Activated B cell treated with CpG ODN at 0.5 μM for 24 hours (primary cell): ENCODE results near the gene PIK3R6. TPM values are rescaled to one million over a fixed set of nuclear protein-coding genes. Genes with fewer than 3 reads are reported as not detected.

Experiments used
- ATAC-seq: fragments of 200-7000 bp; cut with Tn5 transposase; one replicate; pipeline ENCODE4 v1.10.0; 2021; ENCODE audit warnings: low read depth, mild to moderate bottlenecking, moderate library complexity
- CTCF ChIA-PET: fragments of 350-600 bp; sonication (Branson Sonifier 250); formaldehyde crosslinking; loops from one replicate; lab custom pipeline; 2021; ENCODE audit warnings: antibody characterized with exemption; lab: Charles Lee
- POLR2A ChIA-PET: fragments of 350-600 bp; sonication (Branson Sonifier 250); formaldehyde crosslinking; loops from one replicate; lab custom pipeline; 2021; ENCODE audit warnings: antibody characterized with exemption; lab: Charles Lee
- DNase-seq: peaks from one replicate; pipeline ENCODE4 v3.0.0; 2022
- H3K27ac Mint-ChIP-seq: one replicate; pipeline ENCODE4 v1.8.0; 2020; ENCODE audit warnings: mixed read lengths
- H3K27me3 Mint-ChIP-seq: one replicate; pipeline ENCODE4 v1.8.0; 2021; ENCODE audit warnings: mixed read lengths
- H3K36me3 Mint-ChIP-seq: one replicate; pipeline ENCODE4 v1.8.0; 2021; ENCODE audit warnings: low read depth, mixed read lengths
- H3K4me1 Mint-ChIP-seq: one replicate; pipeline ENCODE4 v1.8.0; 2021; ENCODE audit warnings: mixed read lengths
- H3K4me3 Mint-ChIP-seq: one replicate; pipeline ENCODE4 v1.8.0; 2020; ENCODE audit warnings: mild to moderate bottlenecking, mixed read lengths
- H3K9me3 Mint-ChIP-seq: one replicate; pipeline ENCODE4 v1.8.0; 2020; ENCODE audit warnings: mixed read lengths
- CTCF ChIP-seq: fragments of 200-600 bp; IDR thresholded peaks from one replicate; pipeline ENCODE4 v1.8.0; 2022; ENCODE audit warnings: antibody characterized with exemption, mild to moderate bottlenecking
- intact Hi-C: fragments of 100-400 bp; cut with micrococcal nuclease; formaldehyde crosslinking; loops from one replicate; pipeline ENCODE4 v1.15.1; 2024
- total RNA-seq: library from RNA; stranded (reverse); gene quantifications from 2 replicates; pipeline ENCODE4 v1.2.3, GENCODE V29; 2022

The PIK3R6 gene
- total RNA-seq, 1 donor from 2014 or later = 0.91 TPM

GRCh38 chr17:8798176-8798845 is 69.2 kb downstream of the PIK3R6 start:
- TF ChIP-seq CTCF = no peak
- CTCF ChIA-PET = interaction anchor here (1.4 to 2.3 kb wide), 6 partner anchors 52 to 494 kb away, joined by 3 to 24 read pairs (median 7); no protein-coding TSS in a partner anchor
- H3K9me3 Mint-ChIP-seq = no peaks in the 10 kb centered on the region
- no peak overlapping the region for H3K4me3 Mint-ChIP-seq
- H3K27me3 Mint-ChIP-seq = no peaks in the 10 kb centered on the region
- POLR2A ChIA-PET = no interaction called here
- H3K36me3 Mint-ChIP-seq = no peaks in the 10 kb centered on the region
- intact Hi-C loops = no loop called here
- peaks cover 16% of the 10 kb centered on the region for H3K4me1 Mint-ChIP-seq
- no peak for DNase-seq
- H3K27ac Mint-ChIP-seq = no peak overlapping the region
- ATAC-seq = no peak

- Mint-ChIP-seq H3K4me1 (peaks cover 15% of the 10 kb centered on the region), H3K27me3 (no peaks in the 10 kb centered on the region), H3K9me3 (no peaks in the 10 kb centered on the region), H3K36me3 (no peaks in the 10 kb centered on the region), H3K4me3 (no peak overlapping the region), H3K27ac (no peak overlapping the region)
- intact Hi-C loops = no loop called here
- TF ChIP-seq CTCF = no peak
- ATAC-seq = no peak
- ChIA-PET CTCF (interaction anchor here (1.4 to 2.3 kb wide), 4 partner anchors 98 to 495 kb away, joined by 3 to 24 read pairs (median 12); no protein-coding TSS in a partner anchor), POLR2A (no interaction called here)
- no peak for DNase-seq
Observed at GRCh38 chr17:8797621-8798175, 69.8 kb downstream of the PIK3R6 start.

GRCh38 chr17:8794636-8795035 is 72.8 kb downstream of the PIK3R6 start:
- POLR2A ChIA-PET = no interaction called here
- CTCF ChIA-PET = interaction anchor here (1.2 kb wide), 1 partner anchor 10 kb away, joined by 4 read pairs; no protein-coding TSS in a partner anchor
- Mint-ChIP-seq H3K36me3 (no peaks in the 10 kb centered on the region), H3K4me3 (no peak overlapping the region), H3K27ac (no peak overlapping the region), H3K27me3 (peaks cover 5% of the 10 kb centered on the region), H3K4me1 (peaks cover 11% of the 10 kb centered on the region), H3K9me3 (no peaks in the 10 kb centered on the region)
- TF ChIP-seq CTCF = no peak
- intact Hi-C loops = no loop called here
- DNase-seq = no peak
- ATAC-seq = no peak

- DNase-seq (no peak), ATAC-seq (no peak)
- Mint-ChIP-seq H3K27me3 (peaks cover 10% of the 10 kb centered on the region), H3K9me3 (no peaks in the 10 kb centered on the region), H3K27ac (no peak overlapping the region), H3K4me1 (peaks cover 10% of the 10 kb centered on the region), H3K4me3 (no peak overlapping the region), H3K36me3 (no peaks in the 10 kb centered on the region)
- CTCF ChIA-PET = interaction anchor here (1.2 kb wide), 1 partner anchor 9 kb away, joined by 4 read pairs; no protein-coding TSS in a partner anchor
- intact Hi-C loops = no loop called here
- no peak for TF ChIP-seq CTCF
- POLR2A ChIA-PET = no interaction called here
Observed at GRCh38 chr17:8793649-8794048, 73.8 kb downstream of the PIK3R6 start.

- DNase-seq (no peak), ATAC-seq (no peak)
- peaks cover 10% of the 10 kb centered on the region for H3K27me3 Mint-ChIP-seq
- no peak overlapping the region for H3K4me3 Mint-ChIP-seq
- ChIA-PET POLR2A (no interaction called here), CTCF (no interaction called here)
- TF ChIP-seq CTCF = no peak
- H3K4me1 Mint-ChIP-seq = peaks cover 10% of the 10 kb centered on the region
- H3K9me3 Mint-ChIP-seq = no peaks in the 10 kb centered on the region
- intact Hi-C loops = no loop called here
- no peak overlapping the region for H3K27ac Mint-ChIP-seq
- H3K36me3 Mint-ChIP-seq = no peaks in the 10 kb centered on the region
Observed at GRCh38 chr17:8792646-8793045, 74.8 kb downstream of the PIK3R6 start.
